Measurements from ENCODE around the gene ZNF574. TPM values are rescaled to one million over a fixed set of nuclear protein-coding genes. Genes with fewer than 3 reads are reported as not detected.

Gene ZNF574
- total RNA-seq, 1 donor from 2014 or later: 26.5 TPM

- intact Hi-C loops (cut with DNase I): no loop called here
- no peak for DNase-seq (ENCODE audit: extremely low spot score in 2 of 2)
- no peaks in the 10 kb centered on the region for H3K27me3 ChIP-seq
- H3K4me3 ChIP-seq: peak overlapping the region; percentile 80 to 100
- peaks cover 27% of the 10 kb centered on the region for H3K4me1 ChIP-seq
- H3K9me3 ChIP-seq: no peaks in the 10 kb centered on the region
- peaks cover 0 to 24% of the 10 kb centered on the region in 2 donors for H3K36me3 ChIP-seq
- peak overlapping the region; percentile 83 for H3K27ac ChIP-seq
- TF ChIP-seq POLR2A (IDR thresholded peaks at IDR 0.05): no peak
Observed at GRCh38 chr19:42076380-42076944, 496 bp downstream of the ZNF574 start.

GRCh38 chr19:42078058-42078457 is 2.1 kb downstream of the ZNF574 start:
- peaks cover 27% of the 10 kb centered on the region for H3K4me1 ChIP-seq
- H3K4me3 ChIP-seq: no peak overlapping the region
- no peaks in the 10 kb centered on the region for H3K27me3 ChIP-seq
- peaks cover 0 to 31% of the 10 kb centered on the region in 2 donors for H3K36me3 ChIP-seq
- TF ChIP-seq POLR2AphosphoS5 (IDR thresholded peaks at IDR 0.05; ENCODE audit: insufficient read depth in 1 of 2, low read depth in 1 of 2) (no peak), POLR2A (IDR thresholded peaks at IDR 0.05) (no peak)
- TF ChIP-seq, protein P1, sequence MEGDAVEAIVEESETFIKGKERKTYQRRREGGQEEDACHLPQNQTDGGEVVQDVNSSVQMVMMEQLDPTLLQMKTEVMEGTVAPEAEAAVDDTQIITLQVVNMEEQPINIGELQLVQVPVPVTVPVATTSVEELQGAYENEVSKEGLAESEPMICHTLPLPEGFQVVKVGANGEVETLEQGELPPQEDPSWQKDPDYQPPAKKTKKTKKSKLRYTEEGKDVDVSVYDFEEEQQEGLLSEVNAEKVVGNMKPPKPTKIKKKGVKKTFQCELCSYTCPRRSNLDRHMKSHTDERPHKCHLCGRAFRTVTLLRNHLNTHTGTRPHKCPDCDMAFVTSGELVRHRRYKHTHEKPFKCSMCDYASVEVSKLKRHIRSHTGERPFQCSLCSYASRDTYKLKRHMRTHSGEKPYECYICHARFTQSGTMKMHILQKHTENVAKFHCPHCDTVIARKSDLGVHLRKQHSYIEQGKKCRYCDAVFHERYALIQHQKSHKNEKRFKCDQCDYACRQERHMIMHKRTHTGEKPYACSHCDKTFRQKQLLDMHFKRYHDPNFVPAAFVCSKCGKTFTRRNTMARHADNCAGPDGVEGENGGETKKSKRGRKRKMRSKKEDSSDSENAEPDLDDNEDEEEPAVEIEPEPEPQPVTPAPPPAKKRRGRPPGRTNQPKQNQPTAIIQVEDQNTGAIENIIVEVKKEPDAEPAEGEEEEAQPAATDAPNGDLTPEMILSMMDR (IDR thresholded peaks at IDR 0.05): no peak
- intact Hi-C loops (cut with DNase I): no loop called here
- H3K9me3 ChIP-seq: no peaks in the 10 kb centered on the region
- H3K27ac ChIP-seq: no peak overlapping the region
- no peak for DNase-seq (ENCODE audit: extremely low spot score in 2 of 2)

- Histone ChIP-seq H3K4me3 (no peak overlapping the region), H3K27ac (no peak overlapping the region), H3K9me3 (no peaks in the 10 kb centered on the region), H3K27me3 (no peaks in the 10 kb centered on the region), H3K4me1 (peaks cover 27% of the 10 kb centered on the region), H3K36me3 (peaks cover 0 to 31% of the 10 kb centered on the region in 2 donors)
- no peak for DNase-seq (ENCODE audit: extremely low spot score in 2 of 2)
- TF ChIP-seq, protein P1 (IDR thresholded peaks at IDR 0.05): no peak
- no peak for TF ChIP-seq POLR2AphosphoS5 (IDR thresholded peaks at IDR 0.05; ENCODE audit: insufficient read depth in 1 of 2, low read depth in 1 of 2)
- TF ChIP-seq POLR2A (IDR thresholded peaks at IDR 0.05): no peak
- intact Hi-C loops (cut with DNase I): no loop called here
Observed at GRCh38 chr19:42078538-42079275, 2.7 kb downstream of the ZNF574 start.

- Histone ChIP-seq H3K27me3 (no peaks in the 10 kb centered on the region), H3K4me1 (peaks cover 27% of the 10 kb centered on the region), H3K36me3 (peaks cover 0 to 31% of the 10 kb centered on the region in 2 donors), H3K4me3 (no peak overlapping the region), H3K9me3 (no peaks in the 10 kb centered on the region), H3K27ac (no peak overlapping the region)
- intact Hi-C loops (cut with DNase I): no loop called here
- no peak for DNase-seq (ENCODE audit: extremely low spot score in 2 of 2)
- TF ChIP-seq POLR2AphosphoS5 (IDR thresholded peaks at IDR 0.05; ENCODE audit: insufficient read depth in 1 of 2, low read depth in 1 of 2) (no peak), POLR2A (IDR thresholded peaks at IDR 0.05) (no peak)
- TF ChIP-seq, protein P1 (IDR thresholded peaks at IDR 0.05): no peak
Observed at GRCh38 chr19:42079276-42079669, 3.3 kb downstream of the ZNF574 start.

DNA sequence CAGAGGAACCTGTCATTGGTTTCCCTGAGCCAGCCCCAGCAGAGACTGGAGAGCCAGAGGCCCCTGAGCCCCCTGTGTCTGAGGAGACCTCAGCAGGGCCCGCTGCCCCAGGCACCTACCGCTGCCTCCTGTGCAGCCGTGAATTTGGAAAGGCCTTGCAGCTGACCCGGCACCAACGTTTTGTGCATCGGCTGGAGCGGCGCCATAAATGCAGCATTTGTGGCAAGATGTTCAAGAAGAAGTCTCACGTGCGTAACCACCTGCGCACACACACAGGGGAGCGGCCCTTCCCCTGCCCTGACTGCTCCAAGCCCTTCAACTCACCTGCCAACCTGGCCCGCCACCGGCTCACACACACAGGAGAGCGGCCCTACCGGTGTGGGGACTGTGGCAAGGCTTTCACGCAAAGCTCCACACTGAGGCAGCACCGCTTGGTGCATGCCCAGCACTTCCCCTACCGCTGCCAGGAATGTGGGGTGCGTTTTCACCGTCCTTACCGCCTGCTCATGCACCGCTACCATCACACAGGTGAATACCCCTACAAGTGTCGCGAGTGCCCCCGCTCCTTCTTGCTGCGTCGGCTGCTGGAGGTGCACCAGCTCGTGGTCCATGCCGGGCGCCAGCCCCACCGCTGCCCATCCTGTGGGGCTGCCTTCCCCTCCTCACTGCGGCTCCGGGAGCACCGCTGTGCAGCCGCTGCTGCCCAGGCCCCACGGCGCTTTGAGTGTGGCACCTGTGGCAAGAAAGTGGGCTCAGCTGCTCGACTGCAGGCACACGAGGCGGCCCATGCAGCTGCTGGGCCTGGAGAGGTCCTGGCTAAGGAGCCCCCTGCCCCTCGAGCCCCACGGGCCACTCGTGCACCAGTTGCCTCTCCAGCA is 4.2 kb downstream of the ZNF574 start:
- DNase-seq (ENCODE audit: extremely low spot score in 2 of 2): no peak
- Histone ChIP-seq H3K27ac (no peak overlapping the region), H3K36me3 (peaks cover 0 to 31% of the 10 kb centered on the region in 2 donors), H3K4me1 (peaks cover 21% of the 10 kb centered on the region), H3K9me3 (no peaks in the 10 kb centered on the region), H3K27me3 (no peaks in the 10 kb centered on the region), H3K4me3 (no peak overlapping the region)
- TF ChIP-seq, protein P1 (IDR thresholded peaks at IDR 0.05): no peak
- no peak for TF ChIP-seq POLR2AphosphoS5 (IDR thresholded peaks at IDR 0.05; ENCODE audit: insufficient read depth in 1 of 2, low read depth in 1 of 2)
- TF ChIP-seq POLR2A (IDR thresholded peaks at IDR 0.05): no peak
- intact Hi-C loops (cut with DNase I): no loop called here
